ENCODE data around the gene FITM1.

DNA sequence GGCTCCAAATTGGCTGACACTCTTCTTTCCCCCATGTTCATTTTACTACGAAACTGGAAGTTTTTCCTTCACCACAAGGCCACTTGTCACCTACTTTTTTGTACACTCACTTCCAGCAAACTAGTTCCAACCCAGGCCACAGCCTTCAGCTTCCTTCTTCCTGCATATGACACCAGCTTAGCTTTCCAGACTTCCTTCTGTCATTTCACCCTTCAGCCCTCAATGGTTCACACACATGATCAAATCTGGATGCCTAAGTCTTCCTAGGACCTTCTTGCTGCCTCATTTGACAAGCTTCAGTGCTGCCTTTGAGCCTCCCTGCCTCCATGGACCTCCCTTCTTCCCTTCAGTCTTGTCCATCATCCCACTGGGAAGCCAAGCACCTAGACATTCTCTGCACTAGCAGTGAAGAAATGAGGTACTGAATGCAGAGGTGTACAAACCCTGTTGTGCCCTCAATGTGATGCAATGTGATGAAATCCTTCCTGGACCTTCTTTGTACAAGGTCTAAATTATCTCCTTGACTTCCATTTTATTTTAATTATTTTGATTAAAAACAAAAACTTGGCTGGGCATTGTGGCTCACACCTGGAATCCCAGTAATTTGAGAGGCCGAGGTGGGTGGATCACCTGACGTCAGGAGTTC is 37.1 kb downstream of the FITM1 start:
- TF ChIP-seq, protein P1, sequence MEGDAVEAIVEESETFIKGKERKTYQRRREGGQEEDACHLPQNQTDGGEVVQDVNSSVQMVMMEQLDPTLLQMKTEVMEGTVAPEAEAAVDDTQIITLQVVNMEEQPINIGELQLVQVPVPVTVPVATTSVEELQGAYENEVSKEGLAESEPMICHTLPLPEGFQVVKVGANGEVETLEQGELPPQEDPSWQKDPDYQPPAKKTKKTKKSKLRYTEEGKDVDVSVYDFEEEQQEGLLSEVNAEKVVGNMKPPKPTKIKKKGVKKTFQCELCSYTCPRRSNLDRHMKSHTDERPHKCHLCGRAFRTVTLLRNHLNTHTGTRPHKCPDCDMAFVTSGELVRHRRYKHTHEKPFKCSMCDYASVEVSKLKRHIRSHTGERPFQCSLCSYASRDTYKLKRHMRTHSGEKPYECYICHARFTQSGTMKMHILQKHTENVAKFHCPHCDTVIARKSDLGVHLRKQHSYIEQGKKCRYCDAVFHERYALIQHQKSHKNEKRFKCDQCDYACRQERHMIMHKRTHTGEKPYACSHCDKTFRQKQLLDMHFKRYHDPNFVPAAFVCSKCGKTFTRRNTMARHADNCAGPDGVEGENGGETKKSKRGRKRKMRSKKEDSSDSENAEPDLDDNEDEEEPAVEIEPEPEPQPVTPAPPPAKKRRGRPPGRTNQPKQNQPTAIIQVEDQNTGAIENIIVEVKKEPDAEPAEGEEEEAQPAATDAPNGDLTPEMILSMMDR (conservative IDR thresholded peaks at IDR 0.05 in 1 of 2, IDR thresholded peaks at IDR 0.05 in 1 of 2; ENCODE audit: low read depth in 1 of 2, low read length in 2 of 2), result no peak
- TF ChIP-seq EZH2 (IDR thresholded peaks at IDR 0.05; ENCODE audit: low read length, missing control alignments), result no peak

Data from fibroblast of lung (primary cell).